Prostate gland (tissue), 2 donors: Measurements from ENCODE around the gene COG8. TPM values are rescaled to one million over a fixed set of nuclear protein-coding genes. Genes with fewer than 3 reads are reported as not detected.

ENCODE experiments used
- DNase-seq: peaks from one replicate; pipeline ENCODE4 v3.0.0-alpha.2; 2019; ENCODE audit warnings: low spot score
- H3K27ac ChIP-seq, 2 donors: fragments of 200-600 bp; sonication (generic); 2 replicates each; pipeline ENCODE4 v1.5.1; 2017 to 2019
- H3K27me3 ChIP-seq: fragments of 200-600 bp; sonication (generic); replicated peaks from 2 replicates; pipeline ENCODE4 v1.5.1; 2019; ENCODE audit not compliant: insufficient read depth
- H3K36me3 ChIP-seq, 2 donors: fragments of 200-600 bp; sonication (generic); 1 replicate in 1 of 2; 2 replicates in 1 of 2; pipeline versions ENCODE4 v1.5.1 to v1.8.1; 2017 to 2019
- H3K4me1 ChIP-seq: fragments of 200-600 bp; sonication (generic); replicated peaks from 2 replicates; pipeline ENCODE4 v1.5.1; 2019
- H3K4me3 ChIP-seq, 2 donors: fragments of 200-600 bp; sonication (generic); 2 replicates each; pipeline ENCODE4 v1.5.1; 2017 to 2019
- H3K9me3 ChIP-seq: fragments of 200-600 bp; sonication (generic); 2 replicates; pipeline ENCODE4 v1.5.1; 2017
- POLR2A ChIP-seq: fragments of 450-650 bp; IDR thresholded peaks from one replicate; pipeline ENCODE4 v1.6.1; 2016; ENCODE audit warnings: antibody characterized with exemption, mild to moderate bottlenecking
- POLR2AphosphoS5 ChIP-seq: sonication (generic); formaldehyde crosslinking; IDR thresholded peaks from one replicate; pipeline ENCODE4 v1.6.1; 2017; ENCODE audit warnings: antibody characterized with exemption
- WGBS: methylation state at CpG from one replicate; pipeline ENCODE4 v1.1.5; 2018; 5-methylcytosine and 5-hydroxymethylcytosine counted together
- intact Hi-C: fragments of 100-400 bp; cut with DNase I; formaldehyde crosslinking; loops from one replicate; pipeline ENCODE4 v1.14.2; 2022
- total RNA-seq, 2 donors: library from RNA; depleted of rRNA; stranded (reverse); fragments of >200 nt; gene quantifications; one replicate each; pipeline ENCODE4 v1.1.0, GENCODE V29; 2016
- TF ChIP-seq, protein P1 (sequence below), 4 experiments: fragments of 200-600 bp in 2 of 4; fragments of 450-650 bp in 2 of 4; sonication (generic) in 2 of 4; IDR thresholded peaks; 1 replicate in 3 of 4; 2 replicates in 1 of 4; pipeline ENCODE4 v1.5.1; 2016 to 2019; ENCODE audit warnings: antibody characterized with exemption in 4 of 4, mild to moderate bottlenecking in 2 of 4, moderate library complexity in 2 of 4

COG8 gene
- total RNA-seq, 2 donors from 2014 or later, result 55.6 to 85.2 TPM

DNA sequence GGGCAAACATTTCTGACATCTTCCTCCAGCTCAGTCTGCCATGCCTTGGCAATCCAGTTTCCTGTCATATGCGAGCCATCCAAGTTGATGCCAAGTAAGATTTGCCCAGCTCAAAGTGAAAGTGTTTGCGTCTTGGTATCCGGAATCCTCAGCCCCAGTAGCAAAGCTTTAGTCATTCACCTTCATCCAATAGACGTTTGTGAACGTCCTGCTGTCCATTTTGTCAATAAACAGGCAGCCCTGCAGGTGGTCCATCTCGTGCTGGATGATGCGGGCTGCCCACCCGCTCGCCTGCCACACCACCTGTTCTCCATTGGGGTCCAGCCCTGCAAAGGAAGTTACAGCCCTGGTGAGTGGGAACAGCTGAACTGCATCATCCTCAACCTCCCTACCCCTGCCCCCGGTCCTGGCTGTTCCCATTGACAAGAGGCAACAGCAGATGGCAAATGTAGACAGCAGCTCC, 10.5 kb downstream of the COG8 start:
- H3K4me1 ChIP-seq, result peaks cover 14% of the 10 kb centered on the region
- H3K27me3 ChIP-seq, result no peaks in the 10 kb centered on the region
- peak overlapping the region; percentile 85 to 92 for H3K4me3 ChIP-seq
- 48% methylated on average over 10 of the region's 10 CpGs for WGBS
- no peaks in the 10 kb centered on the region for H3K9me3 ChIP-seq
- H3K27ac ChIP-seq, result no peak overlapping the region
- intact Hi-C loops, result no loop called here
- H3K36me3 ChIP-seq, result peaks cover 5 to 8% of the 10 kb centered on the region in 2 donors
- TF ChIP-seq, protein P1, sequence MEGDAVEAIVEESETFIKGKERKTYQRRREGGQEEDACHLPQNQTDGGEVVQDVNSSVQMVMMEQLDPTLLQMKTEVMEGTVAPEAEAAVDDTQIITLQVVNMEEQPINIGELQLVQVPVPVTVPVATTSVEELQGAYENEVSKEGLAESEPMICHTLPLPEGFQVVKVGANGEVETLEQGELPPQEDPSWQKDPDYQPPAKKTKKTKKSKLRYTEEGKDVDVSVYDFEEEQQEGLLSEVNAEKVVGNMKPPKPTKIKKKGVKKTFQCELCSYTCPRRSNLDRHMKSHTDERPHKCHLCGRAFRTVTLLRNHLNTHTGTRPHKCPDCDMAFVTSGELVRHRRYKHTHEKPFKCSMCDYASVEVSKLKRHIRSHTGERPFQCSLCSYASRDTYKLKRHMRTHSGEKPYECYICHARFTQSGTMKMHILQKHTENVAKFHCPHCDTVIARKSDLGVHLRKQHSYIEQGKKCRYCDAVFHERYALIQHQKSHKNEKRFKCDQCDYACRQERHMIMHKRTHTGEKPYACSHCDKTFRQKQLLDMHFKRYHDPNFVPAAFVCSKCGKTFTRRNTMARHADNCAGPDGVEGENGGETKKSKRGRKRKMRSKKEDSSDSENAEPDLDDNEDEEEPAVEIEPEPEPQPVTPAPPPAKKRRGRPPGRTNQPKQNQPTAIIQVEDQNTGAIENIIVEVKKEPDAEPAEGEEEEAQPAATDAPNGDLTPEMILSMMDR (IDR thresholded peaks at IDR 0.05), result no peak
- TF ChIP-seq POLR2A (no peak), POLR2AphosphoS5 (no peak)
- DNase-seq, result no peak

DNA sequence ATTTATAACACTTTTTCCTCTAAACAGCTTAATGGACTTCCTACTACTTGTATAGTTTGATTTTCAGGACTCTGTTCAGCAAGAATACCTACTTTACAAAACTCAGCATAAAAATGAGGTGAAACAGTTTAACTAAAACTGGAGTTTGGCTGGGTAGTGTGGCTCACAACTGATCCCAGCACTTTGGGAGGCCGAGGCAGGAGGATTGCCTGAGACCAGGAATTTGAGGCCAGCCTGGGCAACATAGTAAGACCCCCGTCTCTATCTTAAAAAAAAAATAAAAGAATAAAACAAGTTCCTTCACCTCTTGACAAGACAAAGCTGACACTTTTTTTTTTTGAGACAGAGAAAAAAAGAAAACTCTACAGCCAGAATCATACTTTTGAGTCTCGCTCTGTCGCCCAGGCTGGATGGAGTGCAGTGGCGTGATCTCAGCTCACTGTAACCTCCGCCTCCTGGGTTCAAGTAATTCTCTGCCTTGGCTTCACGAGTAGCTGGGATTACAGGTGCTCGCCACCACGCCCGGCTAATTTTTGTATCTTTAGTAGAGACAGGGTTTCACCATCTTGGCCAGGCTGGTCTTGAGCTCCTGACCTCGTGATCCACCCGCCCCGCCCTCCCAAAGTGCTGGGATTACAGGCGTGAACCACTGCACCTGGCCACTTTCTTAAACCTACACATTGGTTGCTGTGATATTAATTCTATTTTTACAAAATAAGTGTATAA, 11.6 kb downstream of the COG8 start:
- Histone ChIP-seq H3K27ac (no peak overlapping the region), H3K9me3 (no peaks in the 10 kb centered on the region), H3K4me3 (no peak overlapping the region), H3K36me3 (peaks cover under 1 to 12% of the 10 kb centered on the region in 2 donors), H3K27me3 (no peaks in the 10 kb centered on the region), H3K4me1 (peaks cover 14% of the 10 kb centered on the region)
- WGBS, result 93% methylated on average over 14 of the region's 14 CpGs
- TF ChIP-seq, protein P1 (IDR thresholded peaks at IDR 0.05), result no peak
- no peak for TF ChIP-seq POLR2AphosphoS5
- TF ChIP-seq POLR2A, result no peak
- intact Hi-C loops, result no loop called here
- no peak for DNase-seq

GRCh38 chr16:69326172-69326873, 13.0 kb downstream of the COG8 start:
- DNase-seq, result no peak
- 44% methylated on average over 7 of the region's 7 CpGs for WGBS
- H3K27me3 ChIP-seq, result no peaks in the 10 kb centered on the region
- no peak overlapping the region for H3K4me3 ChIP-seq
- intact Hi-C loops, result no loop called here
- peaks cover 5 to 13% of the 10 kb centered on the region in 2 donors for H3K36me3 ChIP-seq
- no peaks in the 10 kb centered on the region for H3K9me3 ChIP-seq
- H3K4me1 ChIP-seq, result peaks cover 14% of the 10 kb centered on the region
- TF ChIP-seq POLR2A (no peak), POLR2AphosphoS5 (no peak)
- TF ChIP-seq, protein P1 (IDR thresholded peaks at IDR 0.05), result no peak
- H3K27ac ChIP-seq, result no peak overlapping the region

GRCh38 chr16:69325784-69326171, 13.6 kb downstream of the COG8 start:
- no peak for DNase-seq
- 82% methylated on average over 6 of the region's 6 CpGs for WGBS

More at GRCh38 chr16:69325784-69326171, 13.6 kb downstream of the COG8 start:
- H3K27ac ChIP-seq, result no peak overlapping the region
- no peaks in the 10 kb centered on the region for H3K27me3 ChIP-seq
- intact Hi-C loops, result no loop called here
- H3K4me1 ChIP-seq, result peaks cover 14% of the 10 kb centered on the region
- H3K9me3 ChIP-seq, result no peaks in the 10 kb centered on the region
- no peak for TF ChIP-seq POLR2AphosphoS5
- TF ChIP-seq POLR2A, result no peak
- TF ChIP-seq, protein P1 (IDR thresholded peaks at IDR 0.05), result no peak
- H3K4me3 ChIP-seq, result no peak overlapping the region
- peaks cover 10 to 18% of the 10 kb centered on the region in 2 donors for H3K36me3 ChIP-seq
